Measurements from ENCODE around the gene ISG20L2.

ISG20L2 gene

GRCh38 chr1:156752843-156753482 is 24.4 kb upstream of the ISG20L2 start:
- no peak for DNase-seq

GRCh38 chr1:156751757-156752481 is 23.4 kb upstream of the ISG20L2 start:
- peak; percentile 93 for DNase-seq

- DNase-seq: no peak
These were observed 22.8 kb upstream of the ISG20L2 start, which contains the start of gene HDGF for GRCh38 chr1:156751451-156751756. HDGF (minus strand) TSS chr1:156751675; CDS start chr1:156751429, 246 bp downstream.

- no peak for DNase-seq
These were observed 22.3 kb upstream of the ISG20L2 start for GRCh38 chr1:156750711-156751450.

GRCh38 chr1:156750191-156750672 is 21.7 kb upstream of the ISG20L2 start:
- DNase-seq: no peak

- DNase-seq: no peak
These were observed 21.0 kb upstream of the ISG20L2 start for GRCh38 chr1:156749419-156750118.

- no peak for DNase-seq
These were observed 20.3 kb upstream of the ISG20L2 start for GRCh38 chr1:156748670-156749418.

GRCh38 chr1:156747742-156748669 is 19.4 kb upstream of the ISG20L2 start:
- DNase-seq: no peak

- peak; percentile 89 for DNase-seq
These were observed 18.4 kb upstream of the ISG20L2 start for GRCh38 chr1:156746728-156747631.

- DNase-seq: no peak
These were observed 17.8 kb upstream of the ISG20L2 start for GRCh38 chr1:156746406-156746727.

- DNase-seq: no peak
These were observed 17.3 kb upstream of the ISG20L2 start for GRCh38 chr1:156745881-156746280.

GRCh38 chr1:156744786-156745419 is 16.3 kb upstream of the ISG20L2 start:
- DNase-seq: no peak

- DNase-seq: no peak
These were observed 15.8 kb upstream of the ISG20L2 start for GRCh38 chr1:156744344-156744743.

- no peak for DNase-seq
These were observed 15.1 kb upstream of the ISG20L2 start for GRCh38 chr1:156743367-156744302.

- no peak for DNase-seq
These were observed 14.2 kb upstream of the ISG20L2 start for GRCh38 chr1:156742801-156743200.

GRCh38 chr1:156742017-156742416 is 13.5 kb upstream of the ISG20L2 start:
- DNase-seq: no peak

- no peak for DNase-seq
These were observed 13.0 kb upstream of the ISG20L2 start for GRCh38 chr1:156741481-156741983.

- DNase-seq: peak; percentile 100
These were observed 12.3 kb upstream of the ISG20L2 start, which contains the start of gene MRPL24 for GRCh38 chr1:156740741-156741480. MRPL24 (minus strand) TSS chr1:156741088; CDS start chr1:156738704, 2,384 bp downstream.

Data from SHP77 treated with DMSO at 0.1 percent for 48 hours (cell line).